GM12892 (cell line): Measurements from ENCODE around the gene AGO4.
"Not testable (repeated sequence)": the region's sequence is repeated elsewhere in the genome, so short reads cannot be mapped to it uniquely, and the experiment has no call there.

Experiments used
- DNase-seq: peaks from one replicate; pipeline ENCODE4 v3.0.0; 2011; ENCODE audit not compliant: insufficient read length
- FAIRE-seq: peaks from 2 replicates; lab custom pipeline; 2011; peaks lifted over from hg19 to GRCh38; lab: Jason Lieb, UNC
- POLR2A ChIP-seq: IDR thresholded peaks from 2 replicates; pipeline ENCODE4 v1.6.1; 2011; ENCODE audit warnings: low read depth, low read length, control low read depth
- POLR2AphosphoS5 ChIP-seq: IDR thresholded peaks from 2 replicates; pipeline ENCODE4 v1.6.1; 2011; ENCODE audit warnings: low read depth, low read length, control low read depth
- TAF1 ChIP-seq: IDR thresholded peaks from 2 replicates; pipeline ENCODE4 v1.6.1; 2011; ENCODE audit warnings: low read depth, mild to moderate bottlenecking, control low read depth, low read length, borderline replicate concordance

Gene AGO4

DNA sequence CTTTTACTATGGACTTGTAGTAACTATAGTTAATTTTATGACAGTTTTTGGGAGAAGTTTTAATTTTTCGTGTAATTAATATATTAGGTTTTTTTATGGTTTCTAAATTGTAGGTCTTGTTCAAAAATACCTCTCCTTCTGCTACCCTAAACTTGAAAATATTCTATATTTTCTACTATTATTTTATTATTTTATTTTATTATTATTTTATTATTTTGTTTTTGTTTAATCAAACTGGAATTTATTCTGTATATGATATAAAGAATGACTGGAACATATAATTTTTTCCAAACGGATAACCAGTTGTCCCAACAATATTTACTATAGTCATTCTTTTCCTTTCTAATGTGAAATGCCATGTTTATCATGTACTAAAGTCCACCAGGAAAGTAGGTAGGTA, 17.1 kb upstream of the AGO4 start:
- no peak for TF ChIP-seq POLR2A
- no peak for TF ChIP-seq POLR2AphosphoS5
- TF ChIP-seq TAF1: no peak
- DNase-seq (no peak), FAIRE-seq (no peak)

DNA sequence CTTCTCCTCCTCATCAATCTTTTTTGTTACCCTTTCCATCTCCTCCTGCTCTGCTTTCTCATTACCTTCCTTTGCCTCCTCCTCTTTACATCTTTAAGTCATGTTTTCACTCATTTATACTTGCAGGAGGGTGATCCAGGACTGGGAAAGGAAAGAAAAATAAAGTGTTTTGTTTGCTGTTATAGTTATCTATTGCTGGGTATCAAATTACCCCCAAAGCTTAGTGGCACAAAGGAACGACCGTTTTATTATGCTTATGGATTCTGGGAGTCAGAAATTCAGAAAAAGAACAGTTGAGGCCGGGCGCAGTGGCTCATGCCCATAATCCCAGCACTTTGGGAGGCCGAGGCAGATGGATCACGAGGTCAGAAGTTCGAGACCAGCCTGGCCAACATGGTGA, 12.5 kb upstream of the AGO4 start:
- TF ChIP-seq POLR2A (no peak), TAF1 (no peak), POLR2AphosphoS5 (no peak)
- FAIRE-seq: no peak
- no peak for DNase-seq

DNA sequence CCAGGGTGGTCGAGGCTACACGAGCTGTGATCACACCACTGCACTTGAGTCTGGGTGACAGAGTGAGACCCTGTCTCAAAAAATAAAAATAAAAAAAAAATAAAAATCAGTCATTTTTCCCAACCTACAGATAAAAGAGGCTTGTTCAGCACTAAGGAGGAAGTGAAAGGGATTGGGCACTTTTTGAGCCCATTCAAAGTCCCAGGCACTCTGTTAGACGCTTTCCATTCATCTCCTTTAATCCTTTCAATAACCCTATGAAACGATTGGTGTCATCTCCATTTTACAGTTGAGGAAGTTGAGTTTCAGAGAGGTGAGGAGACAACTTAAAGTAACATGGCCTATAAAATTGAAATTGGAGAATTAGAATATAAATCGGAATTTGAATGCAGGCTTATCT, 10.4 kb upstream of the AGO4 start:
- FAIRE-seq (no peak), DNase-seq (no peak)
- TF ChIP-seq POLR2A (no peak), TAF1 (no peak), POLR2AphosphoS5 (no peak)

DNA sequence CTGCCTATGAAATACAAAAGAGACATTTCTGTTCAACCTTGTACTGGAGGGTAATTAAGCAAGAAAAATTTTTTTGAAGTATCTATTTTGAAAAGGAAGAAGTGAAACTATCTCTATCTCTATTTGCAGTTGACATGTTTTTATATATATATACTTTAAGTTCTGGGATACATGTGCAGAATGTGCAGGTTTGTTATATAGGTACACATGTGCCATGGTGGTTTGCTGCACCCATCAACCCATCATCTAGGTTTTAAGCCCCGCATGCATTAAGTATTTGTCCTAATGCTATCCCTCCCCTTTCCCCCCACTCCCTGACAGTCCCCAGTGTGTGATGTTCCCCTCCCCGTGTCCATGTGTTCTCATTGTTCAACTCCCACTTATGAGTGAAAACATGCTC, 9.8 kb upstream of the AGO4 start:
- FAIRE-seq, DNase-seq: not testable (repeated sequence)

DNA sequence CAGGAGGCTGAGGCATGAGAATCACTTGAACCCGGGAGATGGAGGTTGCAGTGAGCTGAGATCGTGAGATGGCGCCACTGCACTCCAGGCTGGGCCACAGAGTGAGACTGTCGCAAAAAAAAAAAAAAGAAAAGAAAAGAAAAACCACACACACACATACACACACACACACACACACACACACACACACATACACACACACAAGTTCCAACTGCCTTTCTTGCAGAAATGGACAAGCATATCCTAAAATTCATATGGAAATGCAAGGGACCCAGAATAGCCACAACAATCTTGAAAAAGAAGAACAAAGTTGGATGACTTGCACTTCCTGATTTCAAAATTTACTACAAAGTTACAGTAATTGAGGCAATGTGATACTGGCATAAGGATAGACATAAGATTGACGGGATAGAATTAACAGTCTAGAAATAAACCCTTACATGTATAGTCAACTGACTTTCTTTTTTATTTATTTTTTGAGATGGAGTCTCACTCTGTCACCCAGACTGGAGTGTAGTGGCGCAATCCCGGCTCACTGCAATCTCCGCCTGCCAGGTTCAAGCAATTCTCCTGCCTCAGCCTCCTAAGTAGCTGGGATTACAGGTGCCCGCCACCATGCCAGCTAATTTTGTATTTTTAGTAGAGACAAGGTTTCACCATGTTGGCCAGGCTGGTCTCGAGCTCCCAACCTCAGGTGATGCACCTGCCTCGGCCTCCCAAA, 7.5 kb upstream of the AGO4 start:
- FAIRE-seq, DNase-seq: not testable (repeated sequence)

DNA sequence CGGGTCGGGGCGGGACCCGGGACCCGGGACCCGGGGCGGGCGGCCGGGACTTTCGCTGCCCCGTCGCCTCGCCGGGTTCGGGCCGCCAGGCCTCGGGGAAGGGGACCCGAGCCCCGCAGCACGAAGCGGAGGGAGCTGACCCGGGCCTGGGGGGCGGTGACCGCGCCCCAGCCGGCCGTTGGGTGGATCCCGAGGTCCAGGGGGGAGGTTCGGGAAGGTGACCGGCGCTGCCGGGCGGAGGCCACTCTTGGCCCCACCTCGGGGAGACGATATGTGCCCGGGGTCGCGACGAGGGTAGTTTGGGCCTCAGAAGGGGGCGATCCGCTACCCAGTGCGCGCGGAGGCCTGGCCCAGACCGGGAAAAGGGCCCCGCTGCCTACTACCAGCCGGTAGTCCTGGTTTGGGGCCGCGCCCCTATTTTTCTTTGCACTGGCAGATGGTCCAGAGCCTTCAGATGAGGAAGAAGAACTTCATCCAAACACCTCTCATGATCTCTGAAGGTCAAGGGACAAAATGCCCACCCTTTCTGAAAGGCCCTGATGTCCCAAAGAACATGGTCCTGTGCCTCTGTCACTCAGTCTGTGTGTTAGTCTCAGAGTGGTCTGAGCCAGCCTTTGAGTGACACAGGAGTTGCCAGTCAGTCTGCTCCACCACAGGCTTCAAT, 766 bp downstream of the AGO4 start:
- FAIRE-seq (no peak), DNase-seq (peak; percentile 40)
- TF ChIP-seq TAF1 (no peak), POLR2A (no peak), POLR2AphosphoS5 (no peak)

DNA sequence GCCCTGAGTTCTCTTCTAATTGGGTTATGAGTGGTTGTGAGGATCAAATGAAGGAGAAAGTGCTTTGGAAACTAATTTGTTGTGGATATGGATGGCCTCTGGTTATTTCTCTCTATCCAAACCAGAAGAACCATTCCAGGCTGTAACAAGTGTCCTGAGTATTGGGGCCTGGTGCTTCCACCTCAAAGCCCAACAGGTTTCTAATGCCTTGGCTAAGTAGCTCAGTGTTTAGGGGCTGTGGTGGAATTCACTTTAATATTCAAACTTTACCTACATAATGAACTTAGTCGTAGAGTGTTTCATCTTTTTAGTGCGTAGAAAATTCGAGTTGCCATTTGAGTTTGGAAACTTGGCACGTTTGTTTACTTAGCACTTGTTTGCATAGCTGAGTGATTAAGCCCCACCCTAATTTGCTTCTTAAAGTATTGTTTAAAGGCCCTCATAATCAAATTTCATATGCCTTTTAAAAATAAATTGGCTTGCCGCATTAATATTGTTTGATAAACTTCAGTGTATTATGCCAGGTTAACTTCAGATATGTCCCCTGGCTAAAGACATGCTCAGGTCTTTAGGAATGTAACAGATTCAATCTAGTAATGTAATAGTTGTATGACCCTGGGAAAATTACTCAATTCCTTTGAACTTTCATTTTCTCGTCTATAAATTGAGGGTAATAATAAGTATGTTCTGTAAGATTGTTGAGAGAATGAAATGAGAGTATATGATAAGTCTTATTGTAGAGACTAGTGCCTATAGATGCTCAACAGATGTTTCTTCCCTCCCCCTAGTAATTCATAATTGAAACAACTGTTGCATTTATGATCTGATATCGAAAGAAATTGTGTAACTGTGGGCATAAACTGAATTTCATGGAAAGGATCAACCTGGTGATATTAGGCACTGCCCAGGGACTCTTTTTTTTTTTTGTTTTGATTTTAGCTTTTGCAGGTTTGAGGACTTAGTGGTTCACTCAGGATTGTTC, 1.6 kb downstream of the AGO4 start:
- FAIRE-seq: no peak
- DNase-seq: no peak
- TF ChIP-seq POLR2AphosphoS5 (no peak), POLR2A (no peak), TAF1 (no peak)

DNA sequence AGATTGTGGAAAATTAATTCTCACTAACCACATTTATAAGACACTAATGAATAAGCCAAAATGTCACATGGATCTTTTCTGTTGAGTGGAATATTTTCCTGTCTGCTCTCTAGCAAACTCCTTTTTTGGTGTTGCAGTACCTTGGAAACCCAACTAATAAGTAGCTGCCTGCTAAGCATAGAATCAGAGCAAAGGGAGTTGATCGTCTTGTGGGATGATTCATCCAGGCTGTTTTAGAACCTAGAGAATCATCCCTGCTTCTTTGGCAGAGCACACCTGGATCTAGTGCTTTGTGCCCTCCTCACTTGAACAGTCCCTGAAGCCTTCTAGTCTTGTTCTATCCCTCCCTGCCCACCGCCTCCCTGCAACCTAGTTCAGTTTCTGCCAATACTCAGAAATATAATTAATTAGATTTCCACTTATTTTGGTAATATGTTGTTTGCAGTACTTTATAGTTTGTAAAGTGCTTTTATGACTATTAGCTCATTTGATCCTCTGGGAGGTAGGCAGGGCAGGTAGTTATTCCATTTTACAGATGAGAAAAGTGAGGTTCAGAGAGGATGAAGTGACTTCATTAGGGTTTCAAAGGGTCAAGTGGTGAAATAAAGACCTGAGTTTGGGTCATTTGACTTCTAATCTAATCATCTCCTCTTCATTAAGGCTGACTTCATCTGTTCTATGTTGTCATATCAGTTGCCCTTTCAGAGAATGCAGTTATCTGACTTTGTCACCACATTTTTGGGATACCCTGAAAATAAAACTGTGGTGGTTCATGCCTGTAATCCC, 2.5 kb downstream of the AGO4 start:
- FAIRE-seq (no peak), DNase-seq (no peak)
- TF ChIP-seq POLR2A (no peak), TAF1 (no peak), POLR2AphosphoS5 (no peak)

DNA sequence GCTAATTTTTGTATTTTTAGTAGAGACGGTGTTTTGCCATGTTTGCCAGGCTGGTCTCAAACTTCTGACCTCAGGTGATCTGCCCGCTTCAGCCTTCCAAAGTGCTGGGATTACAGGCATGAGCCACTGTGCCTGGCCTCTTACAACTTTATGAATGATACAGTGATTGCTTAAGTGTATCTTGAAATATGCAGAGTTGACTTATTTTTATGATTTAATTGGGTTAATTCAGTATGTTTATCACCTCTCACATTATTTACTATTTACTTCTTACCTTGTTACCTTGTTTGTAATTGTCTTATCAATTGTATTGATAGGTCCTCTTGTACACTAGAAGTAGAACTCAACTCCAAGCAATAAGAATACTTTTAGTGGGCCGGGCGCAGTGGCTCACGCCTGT, 4.9 kb downstream of the AGO4 start:
- not testable (repeated sequence) for DNase-seq, FAIRE-seq

DNA sequence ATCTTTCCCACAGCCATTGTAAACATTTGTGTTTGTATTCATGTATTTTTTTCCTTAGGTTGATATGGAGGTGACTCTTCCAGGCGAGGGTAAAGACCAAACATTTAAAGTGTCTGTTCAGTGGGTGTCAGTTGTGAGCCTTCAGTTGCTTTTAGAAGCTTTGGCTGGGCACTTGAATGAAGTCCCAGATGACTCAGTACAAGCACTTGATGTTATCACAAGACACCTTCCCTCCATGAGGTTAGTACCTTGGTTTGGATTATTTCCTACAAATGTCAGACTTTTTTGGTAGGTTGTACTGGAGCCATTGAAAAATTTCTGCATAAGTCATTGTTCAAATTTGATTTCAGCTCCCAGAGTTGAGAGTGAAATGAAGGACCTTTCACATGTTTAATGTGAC, 17.4 kb downstream of the AGO4 start:
- FAIRE-seq (no peak), DNase-seq (no peak)
- TF ChIP-seq TAF1 (no peak), POLR2AphosphoS5 (no peak), POLR2A (no peak)

DNA sequence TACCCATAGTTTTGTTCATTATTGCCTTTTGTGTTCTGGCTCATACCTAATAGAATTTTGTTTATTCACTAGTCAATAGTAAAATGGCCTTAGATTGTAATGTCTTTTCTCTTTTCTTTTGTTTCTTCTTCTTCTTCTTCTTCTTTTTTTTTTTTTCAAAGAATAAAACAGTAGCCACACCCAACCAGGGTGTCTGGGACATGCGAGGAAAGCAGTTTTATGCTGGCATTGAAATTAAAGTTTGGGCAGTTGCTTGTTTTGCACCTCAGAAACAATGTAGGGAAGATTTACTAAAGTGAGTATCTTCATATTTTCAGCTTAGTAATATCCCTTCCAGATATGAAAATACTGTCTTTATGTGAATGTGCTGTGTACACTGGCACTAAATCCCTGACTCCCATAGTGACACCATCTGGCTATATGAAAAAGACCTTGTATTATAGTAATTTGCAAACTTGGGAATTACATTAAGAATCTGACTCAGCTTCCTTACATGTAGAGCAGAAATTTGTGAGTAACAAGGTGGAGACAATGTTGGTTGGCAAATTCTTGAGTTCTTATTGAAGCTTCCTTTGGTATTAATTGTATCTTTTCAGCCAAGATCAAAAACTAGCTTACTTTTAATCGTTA, 24.6 kb downstream of the AGO4 start:
- FAIRE-seq (no peak), DNase-seq (no peak)
- TF ChIP-seq TAF1 (no peak), POLR2A (no peak), POLR2AphosphoS5 (no peak)
